GM23248 (cell line): ENCODE results near the gene ZNF593OS.

Source experiments
- EZH2 ChIP-seq: fragments of 200-600 bp; sonication (generic); IDR thresholded peaks from 2 replicates; pipeline ENCODE4 v1.6.1; 2018; ENCODE audit warnings: antibody characterized with exemption, mild to moderate bottlenecking; ENCODE audit not compliant: insufficient read depth, poor library complexity, severe bottlenecking
- EZH2phosphoT487 ChIP-seq: fragments of 200-600 bp; sonication (generic); IDR thresholded peaks from 2 replicates; pipeline ENCODE4 v1.6.1; 2018; ENCODE audit warnings: antibody characterized with exemption, moderate library complexity, mild to moderate bottlenecking, low read depth; ENCODE audit not compliant: insufficient read depth

GRCh38 chr1:26197813-26198212 is 26.2 kb upstream of the ZNF593OS start:
- TF ChIP-seq EZH2phosphoT487 = no peak
- no peak for TF ChIP-seq EZH2
